Body of pancreas (tissue), 4 donors: Measurements from ENCODE around the gene SFXN1. TPM values are rescaled to one million over a fixed set of nuclear protein-coding genes. Genes with fewer than 3 reads are reported as not detected.
A peak's percentile ranks its signal among the peaks of the same experiment; 100 is the strongest.

Experiments
- ATAC-seq: fragments of 150-250 bp; one replicate; pipeline ENCODE4 v1.9.1; 2016
- DNase-seq, 4 donors: peaks; one replicate each; pipeline ENCODE4 v3.0.0-alpha.2; 2019
- H3K27ac ChIP-seq, 4 donors: fragments of 200-600 bp; sonication (generic); 1 replicate in 3 of 4; 2 replicates in 1 of 4; pipeline versions ENCODE4 v1.5.1 to v1.6.1; 2016 to 2019; ENCODE audit warnings: mild to moderate bottlenecking in 1 of 4, mixed read lengths in 1 of 4, moderate library complexity in 1 of 4
- H3K27me3 ChIP-seq, 2 donors: fragments of 200-600 bp; sonication (generic); one replicate each; pipeline ENCODE4 v1.6.0; 2016; ENCODE audit warnings: mild to moderate bottlenecking in 1 of 2
- H3K36me3 ChIP-seq, 2 donors: fragments of 200-600 bp; sonication (generic); replicated peaks in 1 of 2; 2 replicates each; pipeline ENCODE4 v1.5.1; 2016; ENCODE audit warnings: low read depth in 2 of 2; ENCODE audit not compliant: insufficient read depth in 1 of 2
- H3K4me1 ChIP-seq: fragments of 200-600 bp; sonication (generic); one replicate; pipeline ENCODE4 v1.6.0; 2016
- H3K4me3 ChIP-seq, 2 donors: fragments of 200-600 bp; sonication (generic); 1 replicate in 1 of 2; 2 replicates in 1 of 2; pipeline ENCODE4 v1.5.1; 2016 to 2019
- H3K9me3 ChIP-seq, 3 donors: fragments of 200-600 bp; sonication (generic); 1 replicate in 2 of 3; 2 replicates in 1 of 3; pipeline ENCODE4 v1.5.1; 2016
- POLR2A ChIP-seq, 3 donors: fragments of 450-650 bp; IDR thresholded peaks; one replicate each; pipeline ENCODE4 v1.6.1; 2016; ENCODE audit warnings: antibody characterized with exemption in 3 of 3, mild to moderate bottlenecking in 2 of 3
- WGBS, 2 donors: methylation state at CpG; one replicate each; pipeline ENCODE4 v1.1.5; 2017; 5-methylcytosine and 5-hydroxymethylcytosine counted together
- intact Hi-C: fragments of 100-400 bp; cut with DNase I; formaldehyde crosslinking; loops from one replicate; pipeline ENCODE4 v1.15.1; 2023
- total RNA-seq, 2 donors: library from RNA; depleted of rRNA; stranded (reverse); fragments of >200 nt; gene quantifications; one replicate each; pipeline ENCODE4 v1.1.0, GENCODE V29; 2016
- TF ChIP-seq, protein P1 (sequence below), 7 experiments: fragments of 450-650 bp in 4 of 7; fragments of 200-600 bp in 3 of 7; sonication (generic) in 3 of 7; IDR thresholded peaks; one replicate each; pipeline ENCODE4 v1.5.1; 2016 to 2019; ENCODE audit warnings: antibody characterized with exemption in 7 of 7

The SFXN1 gene
- total RNA-seq, result 10 to 100 TPM; 11.7 to 29.3 TPM

DNA sequence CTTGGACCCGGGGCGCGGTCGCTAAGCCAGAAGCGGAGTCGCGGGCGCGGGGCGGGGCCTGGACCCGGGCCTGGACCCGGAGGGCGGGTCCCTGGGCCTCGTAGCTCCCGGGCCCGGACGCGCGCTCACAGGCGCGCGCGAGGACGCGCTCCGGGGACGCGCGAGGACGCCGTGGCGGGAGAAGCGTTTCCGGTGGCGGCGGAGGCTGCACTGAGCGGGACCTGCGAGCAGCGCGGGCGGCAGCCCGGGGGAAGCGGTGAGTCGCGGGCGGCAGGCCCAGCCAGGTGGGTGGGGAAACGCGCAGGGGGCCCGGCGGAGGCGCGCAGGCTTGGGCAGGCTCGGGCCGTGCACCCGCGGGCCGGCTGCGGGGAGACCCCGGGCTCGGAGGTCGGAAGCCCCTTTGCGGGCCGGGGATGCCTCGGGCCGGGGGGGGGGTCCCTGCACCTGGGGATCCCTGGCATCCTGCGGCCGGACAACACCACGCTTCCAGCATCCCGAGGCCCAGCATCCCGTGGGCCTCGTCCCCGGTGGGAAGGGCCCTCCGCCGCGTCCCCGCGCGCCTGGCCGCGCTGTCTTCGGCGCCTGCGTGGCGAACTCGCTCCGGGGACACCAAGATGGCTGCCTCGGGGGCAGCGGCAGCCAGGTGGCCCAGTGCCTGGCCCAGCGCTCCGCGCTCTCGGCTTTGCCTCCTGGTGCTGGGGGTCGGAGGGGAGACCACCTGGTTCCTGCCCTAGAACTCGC lies at the start of gene SFXN1:
TSS of gene SFXN1 (plus strand) at position 177 of the 741 bp plus-strand sequence. CDS start 13,544 bp downstream, outside the sequence.
- Histone ChIP-seq H3K36me3 (no peaks in the 10 kb centered on the region), H3K4me3 (peak within 1 kb of the TSS; percentile 76 to 80), H3K4me1 (peaks cover 15% of the 10 kb centered on the region), H3K27ac (peak within 1 kb of the TSS in 3 of 4 donors; percentile 54 to 71 (median 70)), H3K27me3 (no peaks in the 10 kb centered on the region), H3K9me3 (no peaks in the 10 kb centered on the region)
- TF ChIP-seq, protein P1, sequence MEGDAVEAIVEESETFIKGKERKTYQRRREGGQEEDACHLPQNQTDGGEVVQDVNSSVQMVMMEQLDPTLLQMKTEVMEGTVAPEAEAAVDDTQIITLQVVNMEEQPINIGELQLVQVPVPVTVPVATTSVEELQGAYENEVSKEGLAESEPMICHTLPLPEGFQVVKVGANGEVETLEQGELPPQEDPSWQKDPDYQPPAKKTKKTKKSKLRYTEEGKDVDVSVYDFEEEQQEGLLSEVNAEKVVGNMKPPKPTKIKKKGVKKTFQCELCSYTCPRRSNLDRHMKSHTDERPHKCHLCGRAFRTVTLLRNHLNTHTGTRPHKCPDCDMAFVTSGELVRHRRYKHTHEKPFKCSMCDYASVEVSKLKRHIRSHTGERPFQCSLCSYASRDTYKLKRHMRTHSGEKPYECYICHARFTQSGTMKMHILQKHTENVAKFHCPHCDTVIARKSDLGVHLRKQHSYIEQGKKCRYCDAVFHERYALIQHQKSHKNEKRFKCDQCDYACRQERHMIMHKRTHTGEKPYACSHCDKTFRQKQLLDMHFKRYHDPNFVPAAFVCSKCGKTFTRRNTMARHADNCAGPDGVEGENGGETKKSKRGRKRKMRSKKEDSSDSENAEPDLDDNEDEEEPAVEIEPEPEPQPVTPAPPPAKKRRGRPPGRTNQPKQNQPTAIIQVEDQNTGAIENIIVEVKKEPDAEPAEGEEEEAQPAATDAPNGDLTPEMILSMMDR (IDR thresholded peaks at IDR 0.05), result peak in 1 of 7 experiments; percentile 6
- TF ChIP-seq POLR2A (IDR thresholded peaks at IDR 0.05), result peak; percentile 41 to 53 (median 42)
- DNase-seq (peak; percentile 65 to 79 (median 66)), ATAC-seq (peak; percentile 88)
- WGBS, 2 donors, result 1% methylated on average over 81 of the region's 94 CpGs; no CpG with 5 or more reads in 1 of the 2 donors
- intact Hi-C loops, result no loop called here

DNA sequence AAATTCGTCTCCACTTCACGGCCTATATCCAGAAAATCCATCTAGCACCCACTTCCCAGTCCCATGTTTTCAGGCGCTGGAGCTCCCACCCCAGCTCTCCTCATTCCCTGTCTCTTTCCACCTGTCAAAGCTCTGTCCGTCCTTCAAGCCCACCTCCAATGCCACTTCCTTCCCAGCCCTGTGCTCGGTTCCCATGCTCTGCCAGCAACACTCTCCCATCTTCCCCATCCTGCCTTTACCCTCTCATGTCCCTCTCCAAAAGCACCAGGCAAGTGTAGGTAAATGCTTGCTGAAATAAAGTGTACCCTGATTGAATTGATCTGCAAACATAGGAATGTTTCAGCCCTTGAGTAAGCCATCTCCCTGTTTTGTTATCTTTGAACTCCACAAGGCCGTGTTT lies 43.6 kb upstream of the SFXN1 start:
- TF ChIP-seq, protein P1 (IDR thresholded peaks at IDR 0.05), result no peak
- TF ChIP-seq POLR2A (IDR thresholded peaks at IDR 0.05), result no peak
- Histone ChIP-seq H3K9me3 (no peaks in the 10 kb centered on the region), H3K27ac (no peak overlapping the region), H3K4me3 (no peak overlapping the region), H3K27me3 (no peaks in the 10 kb centered on the region), H3K36me3 (no peaks in the 10 kb centered on the region), H3K4me1 (no peaks in the 10 kb centered on the region)
- intact Hi-C loops, result no loop called here
- DNase-seq, result no peak
- no peak for ATAC-seq
- WGBS, 2 donors, result 72 to 75% methylated on average over 6 of the region's 6 CpGs

GRCh38 chr5:175436359-175436758 lies 42.0 kb upstream of the SFXN1 start:
- no peak for ATAC-seq
- Histone ChIP-seq H3K9me3 (no peaks in the 10 kb centered on the region), H3K27me3 (no peaks in the 10 kb centered on the region), H3K27ac (no peak overlapping the region), H3K36me3 (no peaks in the 10 kb centered on the region), H3K4me3 (no peak overlapping the region), H3K4me1 (no peaks in the 10 kb centered on the region)
- 74 to 77% methylated on average over 8 of the region's 8 CpGs for WGBS, 2 donors
- TF ChIP-seq POLR2A (IDR thresholded peaks at IDR 0.05), result no peak
- TF ChIP-seq, protein P1 (IDR thresholded peaks at IDR 0.05), result no peak
- DNase-seq, result no peak
- intact Hi-C loops, result no loop called here

GRCh38 chr5:175438234-175438857 lies 40.0 kb upstream of the SFXN1 start:
- TF ChIP-seq, protein P1 (IDR thresholded peaks at IDR 0.05), result no peak
- no peak for TF ChIP-seq POLR2A (IDR thresholded peaks at IDR 0.05)
- H3K27ac ChIP-seq, result no peak overlapping the region
- no peaks in the 10 kb centered on the region for H3K27me3 ChIP-seq
- DNase-seq (no peak), ATAC-seq (no peak)
- H3K36me3 ChIP-seq, result no peaks in the 10 kb centered on the region
- no peaks in the 10 kb centered on the region for H3K4me1 ChIP-seq
- intact Hi-C loops, result no loop called here
- H3K4me3 ChIP-seq, result no peak overlapping the region
- WGBS, 2 donors, result 72 to 74% methylated on average over 3 of the region's 3 CpGs
- no peaks in the 10 kb centered on the region for H3K9me3 ChIP-seq
